PC-3 (cell line): ENCODE results near the gene GNG8.

ENCODE experiments used
- EZH2 ChIP-seq: fragments of 300-600 bp; sonication (generic); IDR thresholded peaks from one replicate; pipeline ENCODE4 v1.6.1; 2017; ENCODE audit warnings: antibody characterized with exemption, mild to moderate bottlenecking, low read length; ENCODE audit not compliant: unreplicated experiment
- EZH2phosphoT487 ChIP-seq: fragments of 300-600 bp; sonication (generic); IDR thresholded peaks from 2 replicates; pipeline ENCODE4 v1.6.1; 2018; ENCODE audit warnings: mild to moderate bottlenecking, antibody characterized with exemption, low read length, borderline replicate concordance
- TF ChIP-seq, protein P1 (sequence below): fragments of 300-600 bp; sonication (generic); conservative IDR thresholded peaks from 2 replicates; pipeline ENCODE4 v1.5.1; 2017; ENCODE audit warnings: antibody characterized with exemption, low read depth, mild to moderate bottlenecking, low read length

GRCh38 chr19:46656541-46656940 lies 20.5 kb upstream of the GNG8 start:
- TF ChIP-seq, protein P1, sequence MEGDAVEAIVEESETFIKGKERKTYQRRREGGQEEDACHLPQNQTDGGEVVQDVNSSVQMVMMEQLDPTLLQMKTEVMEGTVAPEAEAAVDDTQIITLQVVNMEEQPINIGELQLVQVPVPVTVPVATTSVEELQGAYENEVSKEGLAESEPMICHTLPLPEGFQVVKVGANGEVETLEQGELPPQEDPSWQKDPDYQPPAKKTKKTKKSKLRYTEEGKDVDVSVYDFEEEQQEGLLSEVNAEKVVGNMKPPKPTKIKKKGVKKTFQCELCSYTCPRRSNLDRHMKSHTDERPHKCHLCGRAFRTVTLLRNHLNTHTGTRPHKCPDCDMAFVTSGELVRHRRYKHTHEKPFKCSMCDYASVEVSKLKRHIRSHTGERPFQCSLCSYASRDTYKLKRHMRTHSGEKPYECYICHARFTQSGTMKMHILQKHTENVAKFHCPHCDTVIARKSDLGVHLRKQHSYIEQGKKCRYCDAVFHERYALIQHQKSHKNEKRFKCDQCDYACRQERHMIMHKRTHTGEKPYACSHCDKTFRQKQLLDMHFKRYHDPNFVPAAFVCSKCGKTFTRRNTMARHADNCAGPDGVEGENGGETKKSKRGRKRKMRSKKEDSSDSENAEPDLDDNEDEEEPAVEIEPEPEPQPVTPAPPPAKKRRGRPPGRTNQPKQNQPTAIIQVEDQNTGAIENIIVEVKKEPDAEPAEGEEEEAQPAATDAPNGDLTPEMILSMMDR, result no peak
- TF ChIP-seq EZH2phosphoT487 (no peak), EZH2 (no peak)
